GM23248 (cell line): ENCODE results near the gene DCUN1D2.

Experiments used
- EZH2 ChIP-seq: fragments of 200-600 bp; sonication (generic); IDR thresholded peaks from 2 replicates; pipeline ENCODE4 v1.6.1; 2018; ENCODE audit warnings: antibody characterized with exemption, mild to moderate bottlenecking; ENCODE audit not compliant: insufficient read depth, poor library complexity, severe bottlenecking
- EZH2phosphoT487 ChIP-seq: fragments of 200-600 bp; sonication (generic); IDR thresholded peaks from 2 replicates; pipeline ENCODE4 v1.6.1; 2018; ENCODE audit warnings: antibody characterized with exemption, moderate library complexity, mild to moderate bottlenecking, low read depth; ENCODE audit not compliant: insufficient read depth

DNA sequence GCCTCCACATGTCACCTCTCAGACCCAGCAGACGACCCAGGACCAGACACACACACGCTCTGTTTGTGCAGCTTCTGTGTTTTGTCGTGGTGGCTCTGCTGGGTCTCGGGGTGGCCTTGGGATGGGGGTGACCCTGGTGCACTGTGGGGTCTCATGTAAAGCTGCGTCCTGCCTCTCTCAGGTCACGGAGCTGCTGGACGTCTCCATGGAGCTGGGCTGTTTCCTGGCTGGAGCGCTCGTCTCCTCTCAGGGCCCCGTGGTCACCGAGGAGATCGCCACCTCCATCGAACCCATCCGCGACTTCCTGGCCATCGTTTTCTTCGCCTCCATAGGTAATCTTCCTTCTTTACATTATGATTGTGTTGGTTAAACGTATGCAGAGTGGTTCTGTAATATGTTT is 48.7 kb upstream of the DCUN1D2 start:
- TF ChIP-seq EZH2: no peak
- TF ChIP-seq EZH2phosphoT487: no peak
